HG02588 (cell line): ENCODE data around the gene LSM6.

ENCODE experiments used
- ATAC-seq: cut with Tn5 transposase; IDR thresholded peaks from one replicate; pipeline ENCODE4 v1.9.1; 2021; ENCODE audit warnings: mild to moderate bottlenecking, moderate library complexity; ENCODE audit not compliant: unreplicated experiment

Gene LSM6

DNA sequence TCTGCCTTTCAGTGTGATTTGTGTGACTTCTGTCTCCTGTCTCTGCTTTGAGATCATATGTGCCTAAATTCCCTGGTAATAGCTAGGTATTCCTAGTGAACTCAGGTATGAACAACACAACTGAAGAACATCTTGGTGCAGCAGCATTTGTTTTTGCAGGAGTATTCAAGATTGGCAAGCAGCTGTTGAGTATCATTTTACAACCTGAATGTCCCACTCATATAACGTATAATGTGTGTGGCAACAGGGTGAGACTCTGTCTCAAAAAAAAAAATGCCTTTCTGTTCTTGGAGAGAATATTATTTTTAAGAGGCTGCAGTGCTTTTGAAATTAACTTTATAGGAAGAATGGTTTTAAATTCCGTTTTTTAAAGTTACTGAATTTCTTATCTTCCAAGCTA, 7.7 kb downstream of the LSM6 start:
- no peak for ATAC-seq

DNA sequence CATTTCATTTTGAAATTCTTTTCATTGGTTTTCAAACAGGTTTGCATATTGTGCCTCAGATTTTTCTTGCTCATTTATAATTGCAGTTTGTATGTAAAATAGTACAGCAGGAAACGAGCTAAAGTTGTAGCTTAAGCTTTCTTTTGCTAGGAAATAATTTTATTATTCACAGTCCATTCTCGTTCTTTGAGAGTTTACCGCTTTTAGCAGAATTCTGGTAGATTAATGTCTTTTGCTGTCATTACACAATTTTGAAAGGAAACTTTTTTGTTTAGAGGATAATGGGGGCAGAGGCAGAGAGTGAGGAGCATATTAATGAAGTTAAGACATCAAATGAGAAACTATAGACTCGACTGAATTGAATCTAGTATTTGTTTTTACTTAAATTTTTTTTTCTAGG, 10.5 kb downstream of the LSM6 start:
- ATAC-seq: no peak

DNA sequence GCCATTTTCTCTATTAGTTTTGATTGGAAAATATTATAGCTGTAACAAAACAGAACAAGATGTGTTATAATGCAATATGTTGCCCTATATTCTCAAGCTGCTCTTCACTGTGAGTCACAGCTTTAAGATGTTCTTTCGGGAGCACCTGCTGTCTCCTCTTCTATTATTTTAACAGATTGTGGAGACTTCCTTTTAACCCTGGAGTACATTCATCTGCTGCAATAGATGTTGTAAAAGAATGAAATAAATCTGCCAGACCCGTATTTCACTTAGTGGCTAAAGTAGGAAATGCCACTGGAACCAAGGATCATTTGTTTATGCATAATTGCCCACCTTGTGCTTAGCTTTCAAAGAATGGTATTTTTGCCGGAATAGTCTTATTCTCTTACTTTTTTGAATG, 11.1 kb downstream of the LSM6 start:
- no peak for ATAC-seq

DNA sequence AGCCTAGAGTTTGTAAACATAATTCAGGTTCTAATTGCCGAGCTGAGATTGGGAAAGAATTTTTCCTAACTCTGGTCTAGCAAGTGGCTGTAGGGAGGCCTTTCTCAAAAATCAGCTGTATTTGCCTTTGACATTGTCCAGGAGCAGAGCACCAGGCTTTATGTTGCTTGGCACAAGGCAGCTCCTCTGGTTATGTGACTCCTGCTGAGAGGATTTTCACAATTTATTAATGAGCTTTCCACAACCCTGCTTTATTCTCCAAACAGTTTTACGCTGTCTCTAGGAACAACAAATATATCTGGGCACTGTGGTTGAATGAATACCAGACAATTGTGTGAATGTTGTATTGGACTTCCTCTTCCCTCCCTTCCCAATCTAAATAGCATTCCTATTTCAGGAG, 14.9 kb downstream of the LSM6 start:
- no peak for ATAC-seq

DNA sequence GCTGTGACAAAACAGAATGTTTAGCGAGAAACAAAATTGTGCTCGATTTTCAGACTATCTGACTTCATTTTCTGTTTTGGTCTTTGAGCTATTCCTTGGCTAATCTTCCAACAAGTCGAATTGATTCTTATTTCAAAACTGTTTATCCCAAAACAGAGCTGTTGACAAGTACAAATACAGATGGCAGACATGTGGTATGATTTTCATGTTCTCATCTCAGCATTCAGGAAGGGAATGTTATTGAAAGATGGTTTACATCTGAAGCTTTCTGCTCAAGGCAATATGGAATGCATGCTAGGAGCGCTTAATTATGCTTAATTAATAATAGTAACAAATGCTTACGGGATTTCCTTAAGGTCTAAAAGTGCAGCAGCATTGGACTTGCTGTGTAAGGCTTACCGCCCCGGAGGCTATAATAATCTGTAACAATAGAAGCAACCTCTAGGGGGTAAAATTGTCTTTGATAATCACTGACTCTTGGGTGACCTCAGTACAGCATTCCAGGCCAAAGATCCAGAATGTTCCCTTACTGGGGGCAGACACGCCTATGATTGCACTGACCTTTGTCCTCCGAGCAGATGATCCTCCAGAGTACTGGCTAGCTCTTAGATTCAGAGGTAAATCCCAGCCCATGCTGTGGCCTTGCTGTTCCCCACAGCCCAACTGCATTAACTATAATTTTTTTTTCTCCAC, 16.4 kb downstream of the LSM6 start:
- ATAC-seq: no peak

DNA sequence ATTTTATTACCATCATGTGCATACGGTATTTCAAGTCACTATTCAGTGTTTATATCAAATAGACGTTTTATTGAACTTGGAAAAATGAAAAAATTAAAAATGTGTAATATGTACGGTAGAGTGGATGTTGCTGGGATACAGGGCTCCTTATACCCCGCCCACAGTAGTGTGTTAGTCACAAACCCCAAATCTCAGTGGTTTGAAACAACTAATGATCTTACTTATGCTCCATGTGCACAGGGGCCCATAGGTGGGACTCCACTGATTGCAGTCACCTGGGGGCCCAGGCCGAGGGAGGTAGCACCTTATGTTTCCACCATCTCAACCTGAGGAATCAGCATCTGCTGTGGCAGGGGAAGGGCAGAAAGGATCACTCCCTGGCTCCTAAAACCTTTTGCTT, 18.1 kb downstream of the LSM6 start:
- no peak for ATAC-seq

DNA sequence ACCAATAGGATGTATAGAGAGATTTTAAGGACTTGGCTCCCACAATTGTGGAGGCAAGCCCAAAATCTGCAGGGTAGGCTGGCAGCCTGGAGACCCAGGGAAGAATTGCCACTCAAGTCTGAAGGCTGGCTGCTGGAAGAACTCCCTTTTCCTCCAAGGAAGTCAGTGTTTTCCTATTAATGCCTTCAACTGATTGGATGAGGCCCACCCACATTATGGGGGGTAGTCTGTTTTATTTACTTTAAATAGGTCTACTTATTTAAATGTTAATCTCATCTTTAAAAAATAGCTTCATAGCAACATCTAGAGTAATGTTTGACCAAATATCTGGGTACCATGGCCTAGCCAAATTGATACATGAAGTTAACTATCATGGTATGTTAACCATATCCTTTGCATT, 18.7 kb downstream of the LSM6 start:
- ATAC-seq: no peak

DNA sequence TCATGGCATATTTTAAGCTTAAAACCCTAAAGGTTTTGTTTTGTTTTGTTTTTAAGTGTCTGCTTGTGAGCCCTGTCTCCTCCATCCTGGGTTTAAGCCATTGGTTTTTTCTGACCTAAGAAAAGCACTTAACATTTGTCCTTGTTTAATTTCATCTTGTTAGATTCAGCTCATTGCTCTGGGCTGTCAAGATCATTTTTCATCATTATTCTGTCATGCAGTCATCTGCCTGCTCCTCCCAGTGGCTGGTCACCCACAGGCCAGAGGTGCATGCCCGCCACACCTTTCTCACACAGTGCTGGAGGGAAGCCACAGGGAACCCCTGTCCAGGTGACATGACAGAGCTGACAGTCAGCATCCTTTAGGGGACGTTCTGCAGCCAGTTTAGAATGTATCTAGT, 27.1 kb downstream of the LSM6 start:
- ATAC-seq: no peak

DNA sequence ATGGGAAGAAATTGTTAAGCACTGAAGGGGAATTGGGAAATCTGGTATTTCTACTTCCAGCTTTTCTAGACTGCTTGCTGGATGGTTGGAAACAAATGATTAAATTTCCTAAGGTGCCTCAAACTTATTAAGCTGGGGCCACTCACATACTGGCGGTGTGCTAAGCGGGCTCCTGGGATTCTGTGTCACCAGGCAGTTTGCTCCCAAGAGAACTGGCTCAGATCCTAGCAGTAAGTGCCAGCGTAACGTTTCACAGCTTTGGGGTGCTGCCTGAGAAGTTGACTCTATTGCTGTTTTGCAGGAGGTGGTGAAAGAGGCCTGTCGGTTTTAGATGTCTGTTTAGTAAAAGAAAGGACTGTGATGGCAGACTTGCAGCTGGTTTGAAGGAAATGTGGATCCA, 31.9 kb downstream of the LSM6 start:
- ATAC-seq: no peak

DNA sequence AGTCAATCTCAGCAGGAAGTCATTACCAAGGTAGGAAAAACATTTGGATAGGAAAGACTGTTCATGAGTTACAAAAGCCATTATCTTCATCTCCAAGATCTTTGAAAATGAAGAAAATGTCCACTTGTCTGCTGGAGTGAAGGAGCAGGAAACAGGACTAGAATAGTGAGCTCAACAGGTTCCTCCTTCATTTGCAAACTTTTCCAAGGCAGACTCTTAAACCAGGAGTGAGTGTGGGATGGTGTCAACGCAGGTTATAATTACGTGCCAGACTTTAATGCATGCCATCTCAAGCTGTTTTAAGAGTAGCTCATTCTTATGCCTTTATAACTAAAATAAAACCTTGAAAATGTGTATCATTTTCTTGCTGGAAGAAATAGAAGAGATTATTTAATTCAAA, 35.4 kb downstream of the LSM6 start:
- no peak for ATAC-seq

DNA sequence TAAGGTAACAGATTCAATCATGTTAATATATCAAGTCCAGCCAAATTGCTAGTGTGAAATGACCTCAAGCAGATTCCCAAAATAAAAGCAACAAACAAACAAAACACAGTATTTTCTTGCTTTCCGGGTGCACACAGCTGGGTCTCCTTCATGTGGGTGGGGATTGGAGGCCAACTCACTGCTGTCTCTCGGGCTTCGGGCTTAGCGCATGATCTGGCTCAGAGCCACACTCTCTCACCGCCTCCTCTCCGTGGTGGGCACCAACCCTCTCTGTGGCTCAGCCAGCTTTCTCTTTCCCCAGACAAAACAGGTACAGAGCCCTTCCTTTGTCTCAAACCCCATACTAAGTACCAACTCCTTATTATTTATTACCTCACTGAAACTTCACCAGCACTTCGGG, 35.9 kb downstream of the LSM6 start:
- no peak for ATAC-seq

DNA sequence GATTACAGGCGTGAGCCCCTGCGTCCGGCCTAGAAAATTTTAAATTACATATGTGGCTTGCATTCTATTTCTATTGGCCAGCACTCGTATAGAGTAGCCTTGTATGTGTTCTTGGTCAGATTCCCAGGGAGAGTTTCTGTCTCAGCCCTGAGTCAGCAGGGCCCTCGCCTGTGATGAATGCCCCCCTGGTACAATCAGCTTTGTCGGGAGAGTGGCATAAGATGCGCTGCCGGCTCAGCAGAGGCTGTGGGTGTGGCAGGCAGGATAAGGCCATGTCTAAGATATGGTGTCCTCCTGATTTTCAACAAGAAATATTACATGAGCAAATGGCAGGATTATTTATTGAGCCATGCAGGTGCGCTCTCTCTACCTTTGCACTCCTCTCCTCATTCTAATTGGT, 37.3 kb downstream of the LSM6 start:
- ATAC-seq: no peak

DNA sequence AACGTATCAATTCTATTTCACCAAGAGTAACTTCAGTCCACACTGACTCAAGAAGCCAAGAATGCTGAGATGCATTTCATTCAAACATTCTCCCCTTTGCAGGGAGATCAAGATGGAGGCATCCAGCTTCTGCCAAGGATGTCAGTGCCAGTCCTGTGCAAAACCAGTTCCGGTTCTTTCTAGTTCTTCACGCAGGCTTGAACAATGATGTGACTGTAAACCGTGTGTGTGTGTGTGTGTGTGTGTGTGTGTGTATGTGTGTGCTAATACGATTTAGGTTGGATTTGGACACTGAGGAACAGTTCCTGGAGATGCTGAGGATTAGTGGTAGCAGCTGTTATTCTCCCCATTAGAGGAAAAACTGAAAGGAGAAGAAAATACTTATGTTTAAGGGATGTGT, 38.7 kb downstream of the LSM6 start, which contains the start of gene REELD1:
Gene REELD1 (plus strand): TSS at position 301 of the 400 bp plus-strand sequence. CDS start 2,415 bp downstream, outside the sequence.
- no peak for ATAC-seq

DNA sequence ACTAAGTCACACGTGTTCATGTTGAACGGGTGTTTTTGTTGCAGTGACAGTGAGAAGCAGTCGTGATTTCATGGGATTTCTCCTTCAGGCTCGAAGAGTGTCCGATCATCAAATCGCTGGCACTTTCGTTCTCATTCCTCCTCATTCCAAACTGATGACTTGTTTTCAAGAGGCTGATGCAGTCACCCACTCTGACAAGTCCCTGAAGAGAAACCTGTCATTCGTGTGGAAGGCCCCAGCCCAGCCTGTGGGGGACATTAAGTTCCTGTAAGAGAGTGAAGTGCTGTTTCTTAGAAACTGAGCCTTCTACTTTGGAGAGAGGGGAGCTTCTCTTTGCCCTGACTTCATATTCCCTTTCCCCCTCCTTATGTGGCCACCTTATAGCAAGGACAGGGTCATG, 46.8 kb downstream of the LSM6 start:
- no peak for ATAC-seq

DNA sequence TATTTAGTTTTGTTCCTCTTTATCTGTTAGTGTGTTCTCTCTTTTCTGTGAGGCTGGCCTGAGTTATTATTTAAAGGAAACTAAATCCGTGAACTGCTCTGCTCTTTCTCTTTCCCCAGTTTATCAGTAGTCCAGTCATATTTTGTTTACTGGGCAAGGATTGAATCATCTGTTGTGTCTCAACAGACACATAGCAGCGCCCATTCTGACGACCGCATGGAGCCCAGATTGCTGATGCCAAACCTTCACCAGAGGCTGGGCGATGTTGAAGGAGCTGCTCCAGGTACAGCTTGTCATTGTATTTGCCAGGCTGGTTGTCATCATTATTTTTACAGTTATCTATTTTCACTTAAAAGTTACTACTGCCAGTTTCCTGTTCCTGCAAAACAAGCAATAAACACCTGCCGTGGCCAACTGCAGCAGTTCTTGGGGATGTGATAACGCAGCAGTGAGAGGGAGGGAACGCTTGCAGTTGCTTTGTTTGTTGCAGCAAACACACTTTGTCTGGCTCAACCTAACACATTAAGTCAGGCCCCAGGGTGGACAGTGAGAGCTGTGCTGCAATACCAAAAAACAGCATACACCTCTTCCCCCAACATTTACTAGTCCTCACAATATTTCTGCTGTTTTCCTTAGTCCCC, 48.9 kb downstream of the LSM6 start:
- ATAC-seq: no peak

DNA sequence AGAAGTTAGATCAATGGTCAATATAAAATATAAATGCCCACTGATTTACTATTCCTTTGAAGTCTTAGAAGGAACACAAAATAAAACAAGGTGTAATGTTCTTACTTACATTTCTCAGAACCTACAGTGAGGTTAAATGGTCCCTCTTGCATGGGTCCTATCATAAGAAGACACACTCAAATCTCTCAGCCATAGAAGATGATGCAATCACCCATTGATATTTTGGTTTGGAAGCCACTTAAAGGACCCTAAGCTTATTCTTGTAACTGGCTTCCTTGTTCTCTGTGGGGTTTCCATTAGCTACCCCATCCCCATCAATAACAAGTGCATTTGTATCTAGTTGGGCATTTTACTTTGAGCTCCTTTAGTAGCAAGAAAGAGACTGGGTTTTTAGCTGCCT, 53.9 kb downstream of the LSM6 start:
- ATAC-seq: no peak

DNA sequence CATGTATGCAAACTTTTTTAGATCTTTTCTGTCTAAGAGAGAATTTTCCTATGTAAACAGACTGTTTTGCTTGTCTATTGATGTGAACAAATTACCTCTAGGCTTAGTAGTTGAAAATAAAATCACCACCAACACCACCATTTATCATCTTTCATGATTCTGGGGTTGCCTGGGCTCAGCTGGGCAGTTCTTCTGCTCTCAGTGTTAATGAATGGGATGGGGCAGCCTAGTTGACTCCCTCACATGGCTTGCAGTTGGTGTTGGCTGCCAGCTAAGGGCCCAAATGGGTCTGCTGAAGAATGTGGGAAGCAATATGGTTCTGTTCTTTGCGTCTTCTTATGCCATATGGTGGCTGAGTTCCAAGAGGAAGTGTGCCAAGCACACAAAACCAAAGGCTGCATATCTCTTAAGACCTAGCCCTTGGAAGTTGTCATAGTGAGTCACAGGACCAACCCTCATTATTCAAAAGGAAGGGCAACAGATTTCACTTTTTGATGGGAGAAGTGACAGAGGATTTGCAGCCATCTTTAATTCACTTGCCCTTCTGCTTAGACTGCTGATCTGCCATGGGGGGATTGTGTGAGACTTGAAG, 56.7 kb downstream of the LSM6 start:
- no peak for ATAC-seq

DNA sequence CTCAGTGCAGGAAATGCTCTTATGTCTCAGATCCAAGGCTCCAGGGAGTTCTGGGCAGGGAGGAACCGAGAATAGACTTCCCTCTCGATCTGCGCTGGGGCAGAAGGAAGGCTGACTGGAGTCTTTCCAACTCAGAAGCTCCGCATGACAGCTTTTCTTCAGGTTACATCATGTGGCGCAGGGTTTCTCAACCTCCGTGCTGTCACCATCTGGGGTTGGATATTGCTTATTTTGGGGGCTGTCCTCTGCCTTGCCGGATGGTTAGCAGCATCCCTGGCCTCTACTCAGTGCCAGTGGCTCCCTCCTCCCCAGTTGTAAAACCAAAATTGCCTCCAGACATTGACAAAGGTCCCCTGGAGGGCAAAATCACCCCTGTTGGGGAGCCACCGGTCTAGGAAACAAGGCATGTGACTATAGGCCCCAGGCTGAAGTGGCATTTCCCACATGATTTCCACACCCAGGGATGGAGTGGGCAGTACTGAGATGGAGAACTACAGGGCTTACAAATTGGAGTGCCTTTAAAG, 60.2 kb downstream of the LSM6 start:
- no peak for ATAC-seq

DNA sequence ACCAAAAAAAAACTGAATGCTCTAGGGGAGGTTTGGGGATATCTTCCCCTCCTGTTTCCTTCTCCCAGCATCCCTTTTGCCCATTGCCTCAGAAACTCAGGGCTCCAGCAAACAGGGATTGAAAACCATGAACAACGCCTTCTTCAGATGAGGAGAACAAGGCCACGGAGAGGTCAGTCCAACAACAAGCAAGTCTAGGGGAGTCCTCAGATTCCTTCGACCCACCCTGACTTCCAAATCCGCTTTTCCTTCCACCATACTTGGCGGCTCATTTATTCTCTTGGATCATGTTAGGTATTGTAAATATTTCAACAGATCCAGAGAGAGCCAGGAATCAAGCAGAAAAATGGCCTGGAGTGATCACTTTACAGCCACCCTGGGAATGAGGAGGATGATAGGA, 60.7 kb downstream of the LSM6 start:
- ATAC-seq: no peak

DNA sequence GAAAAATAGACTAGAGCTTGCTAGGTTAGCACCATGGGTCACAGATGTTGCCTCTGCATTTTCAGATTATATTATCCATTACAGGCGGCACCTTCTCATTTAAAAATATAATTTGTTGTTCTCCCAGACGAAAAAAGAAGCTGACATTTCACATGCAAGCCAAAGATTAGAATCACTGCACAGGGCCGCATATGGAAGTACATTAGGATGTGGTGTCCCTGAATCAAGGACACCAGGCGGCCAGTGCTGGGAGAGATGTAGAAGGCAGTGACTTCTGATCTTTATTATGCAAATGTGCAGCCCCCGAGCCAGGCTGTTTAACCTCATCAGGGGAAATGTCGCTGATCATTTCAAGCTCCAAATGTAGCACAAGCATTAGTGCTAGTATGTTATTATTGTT, 61.6 kb downstream of the LSM6 start:
- ATAC-seq: no peak

DNA sequence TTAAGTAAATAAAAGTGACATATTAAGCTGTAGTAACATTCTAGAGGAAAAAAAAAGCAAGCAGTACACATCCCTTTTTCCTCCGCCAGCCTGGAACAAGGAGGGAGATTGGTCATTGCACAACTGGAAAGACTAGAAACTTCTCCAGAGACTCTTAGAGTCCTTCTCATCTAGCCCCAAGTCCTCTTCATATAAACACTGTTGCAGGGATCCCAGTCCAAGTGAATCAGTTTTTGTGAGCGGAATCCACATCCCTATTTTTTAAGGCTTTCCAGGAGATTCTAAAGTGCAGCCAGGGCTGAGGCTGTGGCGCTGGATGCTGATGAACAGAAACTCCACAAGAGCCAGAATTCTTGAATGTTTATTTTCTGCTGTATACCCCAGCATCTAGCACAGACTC, 62.6 kb downstream of the LSM6 start:
- ATAC-seq: no peak
